Adrenal gland (tissue), 5 donors: ENCODE data around the gene HELZ.

Source experiments
- POLR2A ChIP-seq, 2 donors: fragments of 450-650 bp; IDR thresholded peaks; one replicate each; pipeline ENCODE4 v1.6.1; 2017; ENCODE audit warnings: antibody characterized with exemption in 2 of 2, mild to moderate bottlenecking in 2 of 2, moderate library complexity in 1 of 2
- TF ChIP-seq, protein P1 (sequence below), 6 experiments: fragments of 450-650 bp in 4 of 6; fragments of 200-600 bp in 2 of 6; sonication (generic) in 1 of 6; IDR thresholded peaks; 1 replicate in 5 of 6; 2 replicates in 1 of 6; pipeline versions ENCODE4 v1.5.1 to v1.8.0; 2016 to 2021; ENCODE audit warnings: antibody characterized with exemption in 6 of 6, mild to moderate bottlenecking in 2 of 6, moderate library complexity in 1 of 6
- donor health status: DM: no; HTN: no; CAD: no.

DNA sequence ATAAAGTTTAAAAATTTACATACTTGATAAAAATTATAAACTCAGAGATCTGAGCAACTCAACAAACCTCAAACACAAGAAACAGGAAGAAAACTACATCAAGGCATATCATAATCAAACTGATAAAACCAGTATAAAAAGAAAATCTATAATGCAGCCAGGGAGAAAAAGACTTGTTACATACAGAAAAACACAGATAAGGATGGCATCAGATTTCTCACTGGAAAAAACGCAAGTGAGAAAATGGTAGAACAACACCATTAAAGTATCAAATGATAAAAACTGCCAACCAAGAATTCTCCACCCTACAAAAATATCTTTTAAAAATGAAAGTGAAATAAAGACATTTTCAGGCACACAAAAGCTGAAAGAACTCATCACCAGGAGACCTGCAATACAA, 129.6 kb downstream of the HELZ start:
- TF ChIP-seq, protein P1, sequence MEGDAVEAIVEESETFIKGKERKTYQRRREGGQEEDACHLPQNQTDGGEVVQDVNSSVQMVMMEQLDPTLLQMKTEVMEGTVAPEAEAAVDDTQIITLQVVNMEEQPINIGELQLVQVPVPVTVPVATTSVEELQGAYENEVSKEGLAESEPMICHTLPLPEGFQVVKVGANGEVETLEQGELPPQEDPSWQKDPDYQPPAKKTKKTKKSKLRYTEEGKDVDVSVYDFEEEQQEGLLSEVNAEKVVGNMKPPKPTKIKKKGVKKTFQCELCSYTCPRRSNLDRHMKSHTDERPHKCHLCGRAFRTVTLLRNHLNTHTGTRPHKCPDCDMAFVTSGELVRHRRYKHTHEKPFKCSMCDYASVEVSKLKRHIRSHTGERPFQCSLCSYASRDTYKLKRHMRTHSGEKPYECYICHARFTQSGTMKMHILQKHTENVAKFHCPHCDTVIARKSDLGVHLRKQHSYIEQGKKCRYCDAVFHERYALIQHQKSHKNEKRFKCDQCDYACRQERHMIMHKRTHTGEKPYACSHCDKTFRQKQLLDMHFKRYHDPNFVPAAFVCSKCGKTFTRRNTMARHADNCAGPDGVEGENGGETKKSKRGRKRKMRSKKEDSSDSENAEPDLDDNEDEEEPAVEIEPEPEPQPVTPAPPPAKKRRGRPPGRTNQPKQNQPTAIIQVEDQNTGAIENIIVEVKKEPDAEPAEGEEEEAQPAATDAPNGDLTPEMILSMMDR (IDR thresholded peaks at IDR 0.05) = no peak
- TF ChIP-seq POLR2A (IDR thresholded peaks at IDR 0.05) = no peak
